ENCODE measurements around the gene COL6A3. TPM values are rescaled to one million over a fixed set of nuclear protein-coding genes. Genes with fewer than 3 reads are reported as not detected.

Gene COL6A3
- total RNA-seq, 1 experiment from 2014 or later = 0.81 TPM

GRCh38 chr2:237456200-237456843 lies 42.4 kb upstream of the COL6A3 start:
- H2AK5ac ChIP-seq (ENCODE audit: insufficient read length, low read length) = no peak overlapping the region
- no peak overlapping the region for H2BK5ac ChIP-seq (ENCODE audit: insufficient read length, low read length)
- no peak overlapping the region for H4K5ac ChIP-seq (ENCODE audit: insufficient read length, low read depth, low read length)
- Mint-ChIP-seq H3K36me3 (ENCODE audit: insufficient read depth in 1 of 3, low read depth in 3 of 3) (no peaks in the 10 kb centered on the region), H3K27me3 (ENCODE audit: low read depth) (peaks cover 46% of the 10 kb centered on the region), H3K27ac (no peak overlapping the region), H3K4me1 (peaks cover 11 to 12% of the 10 kb centered on the region in 2 experiments), H3K4me3 (no peak overlapping the region; a peak in 1 of 5 replicates), H3K9me3 (peaks cover 3 to 10% of the 10 kb centered on the region in 2 experiments; a peak in 4 of 5 replicates)
- no peaks in the 10 kb centered on the region for H3K23me2 ChIP-seq (ENCODE audit: insufficient read length, low read depth, low read length, poor library complexity, severe bottlenecking)
- H3K79me2 ChIP-seq (ENCODE audit: insufficient read depth, low read length) = no peaks in the 10 kb centered on the region
- H3K27ac ChIP-seq (ENCODE audit: insufficient read length, low read depth, low read length) = no peak overlapping the region
- H3T11ph ChIP-seq (ENCODE audit: low read length) = no peak overlapping the region
- H3K79me1 ChIP-seq (ENCODE audit: insufficient read depth, low read depth, low read length, poor library complexity, severe bottlenecking) = no peaks in the 10 kb centered on the region
- TF ChIP-seq CTCF (conservative IDR thresholded peaks at IDR 0.05) = no peak
- H3K9me3 ChIP-seq (ENCODE audit: control insufficient read depth, low read depth, low read length) = no peaks in the 10 kb centered on the region
- DNase-seq = no peak
- no peak overlapping the region for H2BK20ac ChIP-seq (ENCODE audit: low read depth, low read length, poor library complexity, severe bottlenecking)
- no peak overlapping the region for H2BK120ac ChIP-seq (ENCODE audit: low read depth, low read length, poor library complexity, severe bottlenecking)
- no peak overlapping the region for H3K9ac ChIP-seq (ENCODE audit: extremely low read depth, insufficient read length, low read length)
- no peak overlapping the region for H4K91ac ChIP-seq (ENCODE audit: insufficient read length, low read depth, low read length)
- H3K14ac ChIP-seq (ENCODE audit: insufficient read depth, low read length) = no peak overlapping the region
- no peaks in the 10 kb centered on the region for H3K27me3 ChIP-seq (ENCODE audit: insufficient read depth, low read length)
- H3K23ac ChIP-seq (ENCODE audit: insufficient read length, low read depth, low read length) = no peak overlapping the region
- H4K20me1 ChIP-seq (ENCODE audit: control insufficient read depth, insufficient read depth, insufficient read length) = no peaks in the 10 kb centered on the region
- no peak overlapping the region for H2BK15ac ChIP-seq (ENCODE audit: low read depth, low read length)
- no peak overlapping the region for H2AFZ ChIP-seq (ENCODE audit: low read length)
- H4K8ac ChIP-seq (replicated peaks; ENCODE audit: insufficient read length, low read depth, low read length) = no peak overlapping the region
- no peak overlapping the region for H3K4ac ChIP-seq (ENCODE audit: low read depth, low read length)
- no peak overlapping the region for H2BK12ac ChIP-seq (ENCODE audit: insufficient read length, low read depth, low read length)
- WGBS (ENCODE audit: extremely low coverage, insufficient read length, low lambda C conversion rate) = no CpG with 5 or more reads among the region's 11 CpGs
- H3K18ac ChIP-seq (ENCODE audit: insufficient read length, low read depth, low read length) = no peak overlapping the region
- peaks cover 6% of the 10 kb centered on the region; the same call in 1 of the 2 replicates for H3K4me1 ChIP-seq (ENCODE audit: insufficient read depth, low read length)
- H3K4me2 ChIP-seq (ENCODE audit: insufficient read depth, insufficient read length, low read length) = no peak overlapping the region
- no peak overlapping the region for H3K56ac ChIP-seq (ENCODE audit: insufficient read length, low read depth, low read length)

Data from H9 (cell line).